IMR-90 (cell line): ENCODE results near the gene TOR4A. TPM values are rescaled to one million over a fixed set of nuclear protein-coding genes. Genes with fewer than 3 reads are reported as not detected.
A peak's percentile ranks its signal among the peaks of the same experiment; 100 is the strongest.

Experiments used
- ATAC-seq: fragments of 200-7000 bp; cut with Tn5 transposase; 2 replicates; pipeline ENCODE4 v1.9.1; 2020; ENCODE audit warnings: low read depth, mild to moderate bottlenecking, moderate library complexity
- BruUV-seq: library from RNA; stranded (reverse); fragments of 400-500 nt; replicated peaks from 2 replicates; lab custom pipeline; 2021; lab: Mats Ljungman, UMichigan
- CTCF ChIA-PET: fragments of 300-600 bp; formaldehyde crosslinking; extraction: SDS; loops from one replicate; lab custom pipeline; 2021; ENCODE audit warnings: antibody characterized with exemption; lab: Yijun Ruan, JAX
- POLR2A ChIA-PET: fragments of 300-600 bp; sonication (Branson Sonifier 250); formaldehyde crosslinking; loops from one replicate; lab custom pipeline; 2022; ENCODE audit warnings: antibody characterized with exemption; ENCODE audit not compliant: unreplicated experiment; lab: Charles Lee
- DNase-seq: peaks from one replicate; pipeline ENCODE4 v3.0.0; 2013
- H2AFZ ChIP-seq: replicated peaks from 2 replicates; pipeline ENCODE3; 2013; ENCODE audit warnings: low read length, mild to moderate bottlenecking; ENCODE audit not compliant: poor library complexity
- H2AK5ac ChIP-seq: 2 replicates; pipeline ENCODE4 v1.6.1; 2013; ENCODE audit warnings: low read depth, low read length, inconsistent platforms
- H2AK9ac ChIP-seq: replicated peaks from 2 replicates; pipeline ENCODE3; 2013; ENCODE audit warnings: mild to moderate bottlenecking, low read depth, low read length, moderate library complexity; ENCODE audit not compliant: poor library complexity
- H2BK120ac ChIP-seq: 2 replicates; pipeline ENCODE4 v1.6.1; 2013; ENCODE audit warnings: low read depth, low read length, inconsistent platforms
- H2BK15ac ChIP-seq: 3 replicates; pipeline ENCODE4 v1.6.1; 2013; ENCODE audit warnings: low read depth, low read length, inconsistent platforms
- H2BK20ac ChIP-seq: 2 replicates; pipeline ENCODE4 v1.6.1; 2013; ENCODE audit warnings: low read depth, mild to moderate bottlenecking, inconsistent platforms, low read length, moderate library complexity
- H2BK5ac ChIP-seq: 2 replicates; pipeline ENCODE4 v1.6.1; 2013; ENCODE audit warnings: mild to moderate bottlenecking, low read depth, low read length, inconsistent platforms; ENCODE audit not compliant: poor library complexity, severe bottlenecking
- H3K14ac ChIP-seq: replicated peaks from 2 replicates; pipeline ENCODE4 v1.6.1; 2013; ENCODE audit warnings: low read depth, low read length, inconsistent platforms
- H3K18ac ChIP-seq: 2 replicates; pipeline ENCODE4 v1.6.1; 2013; ENCODE audit warnings: low read depth, low read length, control low read depth
- H3K23ac ChIP-seq: 2 replicates; pipeline ENCODE4 v1.6.1; 2013; ENCODE audit warnings: low read depth, low read length, inconsistent platforms
- H3K27ac ChIP-seq: 2 replicates; pipeline ENCODE4 v1.5.1; 2013; ENCODE audit warnings: mild to moderate bottlenecking, control low read depth, low read length; ENCODE audit not compliant: insufficient read depth
- H3K27me3 ChIP-seq: 2 replicates; pipeline ENCODE4 v1.6.1; 2013; ENCODE audit warnings: low read length; ENCODE audit not compliant: control insufficient read depth, insufficient read depth
- H3K36me3 ChIP-seq: 2 replicates; pipeline ENCODE4 v1.6.1; 2013; ENCODE audit warnings: low read length, mixed read lengths; ENCODE audit not compliant: control insufficient read depth, insufficient read depth
- H3K4ac ChIP-seq: 2 replicates; pipeline ENCODE4 v1.6.1; 2013; ENCODE audit warnings: low read depth, low read length, inconsistent platforms
- H3K4me1 ChIP-seq: 2 replicates; pipeline ENCODE4 v1.6.1; 2013; ENCODE audit warnings: low read length, mixed read lengths; ENCODE audit not compliant: control insufficient read depth, insufficient read depth
- H3K4me2 ChIP-seq: 2 replicates; pipeline ENCODE4 v1.6.1; 2013; ENCODE audit warnings: low read depth, mild to moderate bottlenecking, control low read depth, low read length, moderate library complexity
- H3K4me3 ChIP-seq: 2 replicates; pipeline ENCODE4 v1.5.1; 2013; ENCODE audit warnings: low read depth, mild to moderate bottlenecking, control low read depth, low read length, moderate library complexity; ENCODE audit not compliant: insufficient read depth
- H3K56ac ChIP-seq: 2 replicates; pipeline ENCODE4 v1.6.1; 2013; ENCODE audit warnings: low read length, inconsistent platforms; ENCODE audit not compliant: insufficient read depth; ENCODE audit errors: extremely low read depth
- H3K79me1 ChIP-seq, 2 experiments: 2 replicates each; pipeline ENCODE4 v1.6.1; 2013; ENCODE audit warnings: low read length in 2 of 2, inconsistent platforms in 1 of 2, low read depth in 1 of 2
- H3K9ac ChIP-seq: 2 replicates; pipeline ENCODE4 v1.6.1; 2013; ENCODE audit warnings: low read depth, low read length, control low read depth
- H3K9me1 ChIP-seq: 2 replicates; pipeline ENCODE4 v1.6.1; 2013; ENCODE audit warnings: low read length, inconsistent platforms; ENCODE audit not compliant: insufficient read depth
- H3K9me3 ChIP-seq: 2 replicates; pipeline ENCODE4 v1.6.1; 2013; ENCODE audit warnings: low read length; ENCODE audit not compliant: control insufficient read depth, insufficient read depth
- H4K20me1 ChIP-seq: 2 replicates; pipeline ENCODE4 v1.6.1; 2013; ENCODE audit warnings: low read length, inconsistent platforms; ENCODE audit not compliant: insufficient read depth
- H4K5ac ChIP-seq: 2 replicates; pipeline ENCODE4 v1.6.1; 2013; ENCODE audit warnings: mild to moderate bottlenecking, low read depth, low read length, control low read depth
- H4K8ac ChIP-seq, 2 experiments: 2 replicates each; pipeline ENCODE4 v1.6.1; 2013; ENCODE audit warnings: low read depth in 2 of 2, low read length in 2 of 2, control low read depth in 1 of 2, inconsistent platforms in 1 of 2
- H4K91ac ChIP-seq: 2 replicates; pipeline ENCODE4 v1.6.1; 2013; ENCODE audit warnings: low read depth, low read length, inconsistent platforms; ENCODE audit not compliant: insufficient read depth
- CHD1 ChIP-seq: IDR thresholded peaks from 2 replicates; pipeline ENCODE4 v1.6.1; 2012; ENCODE audit warnings: low read depth, low read length, improper control_type of control experiment
- NFE2L2 ChIP-seq: fragments of 150-350 bp; IDR thresholded peaks from 2 replicates; pipeline ENCODE4 v1.6.1; 2016; ENCODE audit warnings: low read depth, mild to moderate bottlenecking, low read length
- WGBS, 2 experiments: methylation state at CpG; one replicate each; pipeline versions ENCODE4 v1.1.5 to v1.1.7; 2013; ENCODE audit warnings: missing lambda C conversion rate in 2 of 2; ENCODE audit not compliant: insufficient read length in 1 of 2; ENCODE audit errors: extremely low coverage in 2 of 2; 5-methylcytosine and 5-hydroxymethylcytosine counted together
- dilution Hi-C: fragments of 300-500 bp; cut with HindIII; formaldehyde crosslinking; loops from one replicate; pipeline ENCODE4 v1.14.3; 2018; ENCODE audit warnings: low sequenced_read_pairs; ENCODE audit not compliant: unreplicated experiment
- in situ Hi-C: fragments of 300-500 bp; cut with MboI; formaldehyde crosslinking; loops from 3 replicates; pipeline ENCODE4 v1.14.3; 2019; ENCODE audit warnings: low sequenced_read_pairs, inconsistent platforms, mixed read lengths
- intact Hi-C: fragments of 100-400 bp; cut with micrococcal nuclease; formaldehyde crosslinking; loops from 2 replicates; pipeline ENCODE4 v1.10.0; 2022
- polyA plus RNA-seq, 3 experiments: library from polyadenylated mRNA; depleted of rRNA; stranded (reverse); fragments of >200 nt; gene quantifications; 2 replicates each; pipeline ENCODE4 v1.2.3, GENCODE V29; 2012; ENCODE audit warnings: low replicate concordance in 1 of 3
- total RNA-seq: library from RNA; depleted of rRNA; stranded (reverse); fragments of >200 nt; gene quantifications from 2 replicates; pipeline ENCODE4 v1.2.3, GENCODE V29; 2012

The TOR4A gene
- total and polyA plus RNA-seq, 2 of the 4 experiments (the other 2 are of a cell fraction) = 9.7 to 22.9 TPM

- ATAC-seq = no peak
- H3K4me2 ChIP-seq = no peak overlapping the region
- H3K36me3 ChIP-seq = no peaks in the 10 kb centered on the region
- intact Hi-C loops = no loop called here
- in situ Hi-C loops = no loop called here
- H2BK5ac ChIP-seq = no peak overlapping the region
- dilution Hi-C loops = no loop called here
- no peak overlapping the region for H3K9ac ChIP-seq
- no peak overlapping the region for H4K8ac ChIP-seq
- no peak overlapping the region for H3K14ac ChIP-seq
- H3K27ac ChIP-seq = no peak overlapping the region
- no peak overlapping the region for H4K5ac ChIP-seq
- no peak overlapping the region for H2AK5ac ChIP-seq
- TF ChIP-seq CHD1 (no peak), NFE2L2 (no peak)
- no peaks in the 10 kb centered on the region for H3K9me3 ChIP-seq
- DNase-seq = no peak
- no peak overlapping the region for H4K91ac ChIP-seq
- peaks cover 4% of the 10 kb centered on the region; the same call in 1 of the 2 replicates for H4K20me1 ChIP-seq
- ChIA-PET POLR2A (no interaction called here), CTCF (interaction anchor here (0.7 to 1.4 kb wide), 2 partner anchors 21 to 232 kb away, joined by 3 read pairs; no protein-coding TSS in a partner anchor)
- peaks cover 3% of the 10 kb centered on the region for H3K4me1 ChIP-seq
- 85% methylated on average over 8 of the region's 23 CpGs; no CpG with 5 or more reads in 1 of the 2 experiments for WGBS, 2 experiments
- no peaks in the 10 kb centered on the region for H3K79me1 ChIP-seq
- H2BK15ac ChIP-seq = no peak overlapping the region
- H3K9me1 ChIP-seq = no peaks in the 10 kb centered on the region
- no peak overlapping the region for H3K56ac ChIP-seq
- H2AFZ ChIP-seq = peak overlapping the region; percentile 14
- peaks cover 20% of the 10 kb centered on the region for H3K27me3 ChIP-seq
- H3K4ac ChIP-seq = no peak overlapping the region
- no peak overlapping the region for H3K23ac ChIP-seq
- no peak overlapping the region for H2BK120ac ChIP-seq
- H3K18ac ChIP-seq = no peak overlapping the region
- H3K4me3 ChIP-seq = no peak overlapping the region
- H2BK20ac ChIP-seq = no peak overlapping the region
- BruUV-seq = no TSS peak
- H2AK9ac ChIP-seq = no peak overlapping the region
Observed at GRCh38 chr9:137303151-137303892, 25.8 kb downstream of the TOR4A start.
